NCI-H2107 treated with DMSO at 0.1 percent for 48 hours (cell line): ENCODE data around the gene TMEM134.

Experiments
- DNase-seq: peaks from one replicate; lab custom pipeline; 2025; ENCODE audit not compliant: unreplicated experiment; lab: John Stamatoyannopoulos, UW

The TMEM134 gene

GRCh38 chr11:67440229-67441097 is 28.6 kb downstream of the TMEM134 start:
- no peak for DNase-seq

- DNase-seq, result no peak
Measured at GRCh38 chr11:67439321-67440228, 29.5 kb downstream of the TMEM134 start.

GRCh38 chr11:67438158-67438902 is 30.7 kb downstream of the TMEM134 start:
- no peak for DNase-seq

GRCh38 chr11:67437809-67438157 is 31.3 kb downstream of the TMEM134 start:
- no peak for DNase-seq

- no peak for DNase-seq
Measured at GRCh38 chr11:67437082-67437808, 31.8 kb downstream of the TMEM134 start, which contains the start of gene PTPRCAP. Gene PTPRCAP (minus strand): TSS chr11:67437682. CDS start chr11:67437619, 63 bp downstream.

- DNase-seq, result no peak
Measured at GRCh38 chr11:67436459-67437081, 32.5 kb downstream of the TMEM134 start.

- DNase-seq, result no peak
Measured at GRCh38 chr11:67435727-67436458, 33.2 kb downstream of the TMEM134 start.

- no peak for DNase-seq
Measured at GRCh38 chr11:67435031-67435726, 33.9 kb downstream of the TMEM134 start.

- no peak for DNase-seq
Measured at GRCh38 chr11:67434395-67434881, 34.6 kb downstream of the TMEM134 start.

- DNase-seq, result no peak
Measured at GRCh38 chr11:67433536-67434394, 35.3 kb downstream of the TMEM134 start.

- DNase-seq, result no peak
Measured at GRCh38 chr11:67432655-67433349, 36.2 kb downstream of the TMEM134 start.

- no peak for DNase-seq
Measured at GRCh38 chr11:67431346-67432249, 37.5 kb downstream of the TMEM134 start.

GRCh38 chr11:67429722-67430121 is 39.3 kb downstream of the TMEM134 start:
- DNase-seq, result no peak

- no peak for DNase-seq
Measured at GRCh38 chr11:67429038-67429668, 39.9 kb downstream of the TMEM134 start.
